HG02588 (cell line): ENCODE data around the gene DBET.
"Not testable (repeated sequence)": the region's sequence is repeated elsewhere in the genome, so short reads cannot be mapped to it uniquely, and the experiment has no call there.

ENCODE experiments used
- ATAC-seq: cut with Tn5 transposase; IDR thresholded peaks from one replicate; pipeline ENCODE4 v1.9.1; 2021; ENCODE audit warnings: mild to moderate bottlenecking, moderate library complexity; ENCODE audit not compliant: unreplicated experiment

The DBET gene

GRCh38 chr4:190064342-190064741 lies at the start of gene DBET:
Gene DBET, plus strand, starts transcription at chr4:190064502.
- ATAC-seq: not testable (repeated sequence)

- no peak for ATAC-seq
Observed at GRCh38 chr4:190014771-190015537, 49.3 kb upstream of the DBET start.

- no peak for ATAC-seq
Observed at GRCh38 chr4:190015538-190016368, 48.5 kb upstream of the DBET start.

GRCh38 chr4:190016369-190017289 lies 47.7 kb upstream of the DBET start:
- no peak for ATAC-seq

DNA sequence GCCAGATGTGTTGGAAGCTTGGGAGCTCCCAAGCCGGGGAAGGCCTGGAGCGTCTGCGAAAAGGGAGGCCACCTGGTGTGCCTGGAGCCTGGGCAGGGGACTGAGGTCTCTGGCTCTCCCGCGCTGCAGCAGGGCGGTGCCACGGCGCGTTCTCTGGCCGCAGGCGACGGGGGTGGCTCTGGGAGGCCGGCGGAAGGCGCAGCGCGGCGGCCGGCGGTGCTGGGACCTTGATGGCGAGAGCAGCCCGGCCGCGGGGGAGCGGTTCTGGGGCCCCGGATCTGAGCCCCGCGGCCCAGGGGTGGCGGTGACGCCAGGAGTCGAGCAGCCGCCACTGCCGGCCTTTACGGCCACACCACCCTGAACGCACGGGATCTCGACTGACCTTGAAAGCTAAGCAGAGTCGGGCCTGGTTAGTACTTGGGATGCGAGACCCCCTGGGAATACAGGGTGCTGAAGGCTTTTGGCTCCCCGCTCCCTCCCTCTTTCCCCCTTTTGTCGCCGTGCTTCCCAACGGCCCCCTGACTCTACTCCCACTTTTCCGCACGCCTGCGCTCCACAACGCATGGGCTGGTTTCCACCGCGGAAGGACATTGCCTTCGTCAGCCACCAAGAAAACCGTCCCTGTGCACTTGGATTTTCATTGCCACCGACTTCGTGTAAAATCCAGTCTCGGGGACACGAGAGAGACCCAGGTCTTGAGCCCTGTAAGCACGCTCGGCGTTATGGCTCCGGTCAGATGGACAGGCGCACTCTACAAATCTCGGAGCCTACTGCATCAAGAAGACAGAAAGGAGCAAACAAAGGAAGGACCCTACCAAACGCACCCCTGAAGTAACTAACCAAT lies 46.7 kb upstream of the DBET start:
- no peak for ATAC-seq

DNA sequence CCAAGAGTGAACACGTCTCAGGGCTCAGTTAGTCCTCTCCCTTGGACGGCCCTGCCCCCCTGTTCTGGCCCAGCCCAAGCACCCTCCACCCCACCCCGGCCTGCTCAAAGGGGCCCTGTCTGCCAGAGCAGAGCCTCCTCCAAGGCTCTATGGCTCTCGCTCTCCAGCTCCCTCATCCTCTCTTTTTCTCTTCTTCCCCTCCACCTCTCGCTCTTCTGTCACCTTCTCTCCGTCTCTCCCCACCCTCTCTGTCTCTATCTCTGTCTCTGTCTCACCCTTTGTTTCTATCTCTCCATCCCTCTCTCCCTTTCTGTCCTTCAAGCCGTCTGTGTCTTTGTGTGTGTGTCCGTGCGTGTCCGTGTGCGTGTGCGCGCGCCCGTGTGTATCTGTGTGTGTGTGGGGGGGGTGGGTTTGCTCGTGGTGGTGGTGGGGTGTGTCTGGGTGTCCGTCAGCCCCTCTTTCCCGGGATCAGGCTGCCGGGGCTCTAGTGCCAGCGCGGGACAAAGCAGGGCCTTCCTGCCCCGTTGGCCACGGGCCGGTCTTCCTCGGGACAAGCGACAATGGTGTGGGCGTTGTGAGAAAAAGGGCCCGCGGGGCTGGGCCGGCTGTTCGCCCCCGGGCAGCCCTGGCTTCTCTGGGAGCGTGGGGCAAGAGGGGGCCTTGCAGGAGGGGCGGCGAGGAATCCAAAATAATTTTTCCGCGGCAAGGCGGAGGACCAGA lies 45.9 kb upstream of the DBET start:
- no peak for ATAC-seq

DNA sequence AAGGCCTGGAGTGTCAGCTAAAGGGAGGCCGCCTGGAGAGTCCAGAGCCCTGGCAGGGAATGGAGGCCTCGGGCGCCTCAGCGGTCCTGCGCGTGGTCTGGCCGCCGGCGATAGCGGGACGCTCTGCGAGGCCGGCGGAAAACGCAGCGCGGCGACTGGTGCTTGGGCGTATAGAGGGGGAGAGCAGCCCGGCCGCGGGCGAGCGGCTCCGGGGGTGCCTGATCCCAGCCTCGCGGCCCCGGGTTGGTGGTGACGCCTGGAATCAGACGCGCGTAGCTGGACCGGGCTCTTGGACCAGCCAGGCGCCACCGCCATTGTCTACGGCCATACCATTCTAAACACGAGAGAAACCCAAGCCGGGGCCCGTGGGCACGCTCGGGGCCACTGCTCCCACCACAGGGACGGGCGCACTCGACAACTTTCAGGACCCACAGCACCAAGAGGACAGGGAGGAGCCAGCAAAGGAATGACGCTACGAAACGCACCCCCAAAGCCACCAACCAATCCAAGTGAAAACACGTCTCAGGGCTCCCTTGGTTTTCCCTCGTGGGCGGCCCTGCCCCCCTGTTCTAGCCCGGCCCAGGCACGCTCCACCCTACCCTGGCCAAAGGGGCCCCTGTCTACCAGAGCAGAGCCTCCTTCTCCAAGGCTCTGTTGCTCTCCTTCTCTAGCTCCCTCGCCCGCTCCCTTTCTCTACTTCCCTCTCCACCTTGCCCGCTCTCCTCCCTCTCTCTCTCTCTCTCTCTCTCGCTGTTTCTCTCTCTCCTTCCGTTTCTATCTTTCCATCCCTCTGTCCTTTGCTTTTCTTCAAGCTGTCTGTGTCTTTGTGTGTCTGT lies 45.1 kb upstream of the DBET start:
- no peak for ATAC-seq

DNA sequence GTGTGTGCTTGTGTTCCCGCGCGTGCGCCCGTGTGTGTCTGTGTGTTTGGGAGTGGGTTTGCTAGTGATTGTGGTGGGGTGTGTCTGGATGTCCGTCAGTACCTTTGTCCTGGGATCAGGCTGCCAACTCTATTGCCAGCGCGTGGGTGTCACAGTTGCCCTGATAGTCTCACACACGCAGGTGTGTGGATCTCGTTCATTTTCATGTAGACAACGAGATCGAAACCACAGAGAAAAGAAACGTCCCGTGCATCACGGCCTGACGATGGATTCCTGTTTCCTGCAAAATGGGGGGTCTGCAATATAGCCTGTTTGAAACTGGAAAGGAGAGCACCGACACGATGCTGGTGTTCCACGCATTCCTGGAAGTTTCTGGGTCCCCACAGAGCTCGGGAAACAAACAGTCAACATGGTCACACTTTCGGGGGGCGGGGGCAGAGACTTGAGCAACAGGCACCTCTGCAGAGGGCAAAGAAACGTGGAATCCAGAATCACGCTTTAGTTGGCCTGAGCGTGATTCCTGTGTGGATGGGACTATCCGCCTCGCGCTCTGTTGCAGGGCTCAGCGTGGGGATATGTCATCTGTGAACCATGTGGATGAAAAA lies 44.3 kb upstream of the DBET start:
- not testable (repeated sequence) for ATAC-seq

- no peak for ATAC-seq
Observed at GRCh38 chr4:190020790-190021717, 43.2 kb upstream of the DBET start.

GRCh38 chr4:190021973-190022372 lies 42.3 kb upstream of the DBET start:
- not testable (repeated sequence) for ATAC-seq

GRCh38 chr4:190022614-190023281 lies 41.6 kb upstream of the DBET start:
- not testable (repeated sequence) for ATAC-seq

- not testable (repeated sequence) for ATAC-seq
Observed at GRCh38 chr4:190027156-190027555, 37.1 kb upstream of the DBET start, which contains the start of gene FRG2. Gene FRG2, minus strand, starts transcription at chr4:190027256. Its CDS starts 52 bp downstream, at chr4:190027204.

GRCh38 chr4:190031264-190031663 lies 33.0 kb upstream of the DBET start:
- ATAC-seq: not testable (repeated sequence)

GRCh38 chr4:190037704-190038388 lies 26.5 kb upstream of the DBET start:
- ATAC-seq: peak; percentile 54

- ATAC-seq: not testable (repeated sequence)
Observed at GRCh38 chr4:190040873-190041272, 23.4 kb upstream of the DBET start.

DNA sequence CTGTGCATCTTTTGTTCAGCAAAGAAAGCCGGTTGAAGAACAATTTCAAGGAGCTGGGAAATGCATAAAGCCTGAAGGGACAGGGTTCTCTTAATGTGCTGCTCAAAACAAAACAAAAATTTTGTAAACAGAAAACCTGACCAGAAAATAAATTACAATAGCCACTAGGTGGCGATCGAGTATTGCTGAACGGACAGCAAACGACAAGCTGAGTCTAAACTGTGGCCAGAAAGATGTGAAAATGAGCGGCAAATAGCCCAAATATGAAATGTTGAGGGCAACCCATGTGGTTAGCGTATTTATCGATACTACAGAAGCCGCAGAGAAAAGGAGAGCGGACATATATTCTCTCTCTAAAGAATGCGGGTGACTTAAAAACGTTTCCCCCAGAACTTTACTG lies 16.7 kb upstream of the DBET start:
- not testable (repeated sequence) for ATAC-seq
